ENCODE data around the gene B4GALT4.

GRCh38 chr3:119220970-119221667 is 19.6 kb downstream of the B4GALT4 start:
- TF ChIP-seq YY1 (IDR thresholded peaks at IDR 0.05; ENCODE audit: insufficient read depth, insufficient read length) = no peak
- TF ChIP-seq ZNF274 (IDR thresholded peaks at IDR 0.05; ENCODE audit: low read depth, low read length) = no peak

All from NT2/D1 (cell line).